Endothelial cell of umbilical vein (primary cell): ENCODE results near the gene SMIM17. TPM values are rescaled to one million over a fixed set of nuclear protein-coding genes. Genes with fewer than 3 reads are reported as not detected.

Experiments
- BruUV-seq: library from RNA; stranded (reverse); fragments of 400-500 nt; replicated peaks from 2 replicates; lab custom pipeline; 2021; lab: Mats Ljungman, UMichigan
- CTCF ChIA-PET: fragments of 300-600, 350-600 bp; sonication (Branson Sonifier 250); formaldehyde crosslinking; loops from one replicate; lab custom pipeline; 2021; ENCODE audit warnings: antibody characterized with exemption, inconsistent platforms; lab: Charles Lee
- POLR2A ChIA-PET: fragments of 300-600, 350-600 bp; sonication (Branson Sonifier 250); formaldehyde crosslinking; loops from one replicate; lab custom pipeline; 2021; ENCODE audit warnings: antibody characterized with exemption, inconsistent platforms; lab: Charles Lee
- DNase-seq: peaks from one replicate; pipeline ENCODE4 v3.0.0-alpha.2; 2011; ENCODE audit warnings: low read depth, low spot score
- FAIRE-seq: peaks from 2 replicates; lab custom pipeline; 2011; peaks lifted over from hg19 to GRCh38; lab: Jason Lieb, UNC
- H2AFZ ChIP-seq: 2 replicates; pipeline ENCODE4 v1.6.0; 2012; ENCODE audit warnings: low read depth, low read length, control low read depth, inconsistent platforms
- H3K27ac ChIP-seq: 2 replicates; pipeline ENCODE4 v1.5.1; 2011; ENCODE audit warnings: low read depth, mild to moderate bottlenecking, control low read depth, low read length, moderate library complexity; ENCODE audit not compliant: insufficient read depth
- H3K27me3 ChIP-seq, 2 experiments: 2 replicates each; pipeline versions ENCODE4 v1.6.0 to v1.6.1; 2011; ENCODE audit warnings: low read length in 2 of 2, mixed read lengths in 1 of 2; ENCODE audit not compliant: control insufficient read depth in 2 of 2, insufficient read depth in 2 of 2
- H3K36me3 ChIP-seq, 2 experiments: 2 replicates in 1 of 2; 3 replicates in 1 of 2; pipeline ENCODE4 v1.5.1; 2011; ENCODE audit warnings: low read length in 2 of 2, mild to moderate bottlenecking in 1 of 2, moderate library complexity in 1 of 2; ENCODE audit not compliant: control insufficient read depth in 2 of 2, insufficient read depth in 2 of 2; ENCODE audit errors: extremely low read depth in 1 of 2
- H3K4me1 ChIP-seq: 3 replicates; pipeline ENCODE4 v1.5.1; 2011; ENCODE audit warnings: mild to moderate bottlenecking, low read length; ENCODE audit not compliant: control insufficient read depth, insufficient read depth; ENCODE audit errors: extremely low read depth
- H3K4me2 ChIP-seq: 2 replicates; pipeline ENCODE4 v1.6.1; 2011; ENCODE audit warnings: low read length, control low read depth, mixed read lengths; ENCODE audit not compliant: insufficient read depth
- H3K4me3 ChIP-seq, 3 experiments: fragments of 200-600 bp in 1 of 3; sonication (generic), shearing (Covaris generic) in 1 of 3; replicated peaks in 1 of 3; 2 replicates each; pipeline ENCODE4 v1.5.1; 2011 to 2016; ENCODE audit warnings: control low read depth in 3 of 3, low read length in 3 of 3, mild to moderate bottlenecking in 2 of 3, inconsistent platforms in 1 of 3, low read depth in 1 of 3, moderate library complexity in 1 of 3; ENCODE audit not compliant: insufficient read depth in 1 of 3
- H3K79me2 ChIP-seq: 2 replicates; pipeline ENCODE4 v1.6.0; 2012; ENCODE audit warnings: low read length, inconsistent platforms; ENCODE audit not compliant: control insufficient read depth, insufficient read depth
- H3K9ac ChIP-seq: replicated peaks from 2 replicates; pipeline ENCODE3; 2011; ENCODE audit warnings: low read length, control low read depth; ENCODE audit not compliant: insufficient read depth; ENCODE audit errors: extremely low read depth
- H3K9me1 ChIP-seq: replicated peaks from 3 replicates; pipeline ENCODE4 v1.6.0; 2011; ENCODE audit warnings: mild to moderate bottlenecking, low read length; ENCODE audit not compliant: control insufficient read depth, insufficient read depth; ENCODE audit errors: extremely low read depth
- H3K9me3 ChIP-seq: replicated peaks from 2 replicates; pipeline ENCODE4 v1.5.1; 2012; ENCODE audit warnings: low read length, inconsistent platforms; ENCODE audit not compliant: control insufficient read depth, insufficient read depth
- H4K20me1 ChIP-seq: replicated peaks from 2 replicates; pipeline ENCODE3; 2011; ENCODE audit warnings: mild to moderate bottlenecking, low read length; ENCODE audit not compliant: control insufficient read depth, insufficient read depth; ENCODE audit errors: extremely low read depth
- EZH2 ChIP-seq: IDR thresholded peaks from 2 replicates; pipeline ENCODE4 v1.6.1; 2012; ENCODE audit warnings: borderline replicate concordance, low read depth, mild to moderate bottlenecking, moderate library complexity, low read length, inconsistent platforms; ENCODE audit not compliant: severe bottlenecking
- FOS ChIP-seq: IDR thresholded peaks from 2 replicates; pipeline ENCODE4 v1.6.1; 2011; ENCODE audit warnings: mild to moderate bottlenecking, low read length, moderate library complexity, borderline replicate concordance; ENCODE audit not compliant: insufficient read depth
- GATA2 ChIP-seq: IDR thresholded peaks from 2 replicates; pipeline ENCODE4 v1.7.0; 2011; ENCODE audit warnings: low read depth, mild to moderate bottlenecking, moderate library complexity, mixed read lengths, low read length; ENCODE audit not compliant: insufficient read length, insufficient read depth
- JUN ChIP-seq: IDR thresholded peaks from 2 replicates; pipeline ENCODE4 v1.6.1; 2011; ENCODE audit warnings: borderline replicate concordance, low read depth; ENCODE audit not compliant: insufficient read length, insufficient read depth
- MYC ChIP-seq: IDR thresholded peaks from one replicate; pipeline ENCODE4 v1.6.1; 2011; ENCODE audit warnings: mild to moderate bottlenecking, low read depth, low read length
- POLR2A ChIP-seq: IDR thresholded peaks from 2 replicates; pipeline ENCODE4 v1.6.1; 2012; ENCODE audit warnings: low read depth, mild to moderate bottlenecking, control low read depth, low read length
- POLR2AphosphoS5 ChIP-seq: IDR thresholded peaks from 2 replicates; pipeline ENCODE4 v1.6.1; 2012; ENCODE audit warnings: low read depth, mild to moderate bottlenecking, control low read depth, low read length, moderate library complexity; ENCODE audit not compliant: insufficient read depth
- dilution Hi-C: fragments of 300-500 bp; cut with MboI; formaldehyde crosslinking; loops from one replicate; pipeline ENCODE4 v1.15.0; 2019; ENCODE audit warnings: low sequenced_read_pairs; ENCODE audit not compliant: extremely low pct_ligation_motif_present
- intact Hi-C: fragments of 100-400 bp; cut with micrococcal nuclease; formaldehyde crosslinking; loops from one replicate; pipeline ENCODE4 v1.10.0; 2022
- polyA plus RNA-seq, 4 experiments: library from polyadenylated mRNA; depleted of rRNA in 3 of 4; stranded (reverse) in 3 of 4; unstranded in 1 of 4; fragments of >200 nt; gene quantifications; 2 replicates each; pipeline versions ENCODE4 v1.2.1 to v1.2.3, GENCODE V29; 2011 to 2012; ENCODE audit warnings: missing spikeins in 1 of 4
- total RNA-seq: library from RNA; stranded (reverse); gene quantifications from 2 replicates; pipeline ENCODE4 v1.2.3, GENCODE V29; 2021
- TF ChIP-seq, protein P1 (sequence below), 2 donors: IDR thresholded peaks; 1 replicate in 1 of 2; 2 replicates in 1 of 2; pipeline ENCODE4 v1.5.1; 2011; ENCODE audit warnings: low read length in 2 of 2, mild to moderate bottlenecking in 2 of 2, moderate library complexity in 2 of 2, control low read depth in 1 of 2, inconsistent platforms in 1 of 2, low read depth in 1 of 2; ENCODE audit not compliant: insufficient read depth in 1 of 2; ENCODE audit errors: extremely low read depth in 1 of 2
- TF ChIP-seq, protein P2 (sequence below): IDR thresholded peaks from 2 replicates; pipeline ENCODE4 v1.6.1; 2011; ENCODE audit not compliant: insufficient read depth, insufficient read length

The SMIM17 gene
- total and polyA plus RNA-seq, 2 donors (not counting 3 experiments of a cell fraction or from before 2014, with no cell fraction given): 0.10 to 1.4 TPM

DNA sequence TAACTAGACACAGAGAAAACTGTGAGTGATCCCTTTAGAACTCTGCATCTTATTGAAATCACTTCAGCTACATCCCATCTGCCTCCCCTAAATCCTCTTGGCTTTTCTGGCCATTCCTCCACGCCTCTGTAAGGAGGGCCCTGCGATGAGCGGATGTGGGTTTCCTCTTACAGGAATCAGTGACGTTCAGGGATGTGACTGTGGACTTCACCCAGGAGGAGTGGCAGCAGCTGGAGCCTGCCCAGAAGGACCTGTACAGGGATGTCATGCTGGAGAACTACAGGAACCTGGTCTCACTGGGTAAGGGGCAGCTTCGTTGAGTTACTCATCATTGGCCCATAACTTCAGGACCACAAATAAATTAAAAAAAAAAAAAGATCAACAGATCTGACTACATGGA, 29.3 kb upstream of the SMIM17 start:
- intact Hi-C loops: no loop called here
- H3K79me2 ChIP-seq: peaks cover 5% of the 10 kb centered on the region
- no peak overlapping the region for H3K4me2 ChIP-seq
- no peaks in the 10 kb centered on the region for H4K20me1 ChIP-seq
- ChIA-PET POLR2A (no interaction called here), CTCF (no interaction called here)
- dilution Hi-C loops: no loop called here
- H3K36me3 ChIP-seq: peaks cover 0 to 4% of the 10 kb centered on the region in 2 experiments
- H3K4me3 ChIP-seq: no peak overlapping the region
- BruUV-seq: no TSS peak
- H2AFZ ChIP-seq: no peak overlapping the region
- peaks cover 3% of the 10 kb centered on the region for H3K9me3 ChIP-seq
- H3K4me1 ChIP-seq: no peaks in the 10 kb centered on the region
- TF ChIP-seq EZH2 (no peak), MYC (no peak), GATA2 (no peak), POLR2A (no peak), POLR2AphosphoS5 (no peak), FOS (no peak), JUN (no peak)
- TF ChIP-seq, protein P1, sequence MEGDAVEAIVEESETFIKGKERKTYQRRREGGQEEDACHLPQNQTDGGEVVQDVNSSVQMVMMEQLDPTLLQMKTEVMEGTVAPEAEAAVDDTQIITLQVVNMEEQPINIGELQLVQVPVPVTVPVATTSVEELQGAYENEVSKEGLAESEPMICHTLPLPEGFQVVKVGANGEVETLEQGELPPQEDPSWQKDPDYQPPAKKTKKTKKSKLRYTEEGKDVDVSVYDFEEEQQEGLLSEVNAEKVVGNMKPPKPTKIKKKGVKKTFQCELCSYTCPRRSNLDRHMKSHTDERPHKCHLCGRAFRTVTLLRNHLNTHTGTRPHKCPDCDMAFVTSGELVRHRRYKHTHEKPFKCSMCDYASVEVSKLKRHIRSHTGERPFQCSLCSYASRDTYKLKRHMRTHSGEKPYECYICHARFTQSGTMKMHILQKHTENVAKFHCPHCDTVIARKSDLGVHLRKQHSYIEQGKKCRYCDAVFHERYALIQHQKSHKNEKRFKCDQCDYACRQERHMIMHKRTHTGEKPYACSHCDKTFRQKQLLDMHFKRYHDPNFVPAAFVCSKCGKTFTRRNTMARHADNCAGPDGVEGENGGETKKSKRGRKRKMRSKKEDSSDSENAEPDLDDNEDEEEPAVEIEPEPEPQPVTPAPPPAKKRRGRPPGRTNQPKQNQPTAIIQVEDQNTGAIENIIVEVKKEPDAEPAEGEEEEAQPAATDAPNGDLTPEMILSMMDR (IDR thresholded peaks at IDR 0.05; ENCODE audit: extremely low read depth in 1 of 2, insufficient read depth in 1 of 2, low read depth in 1 of 2, low read length in 2 of 2): no peak
- TF ChIP-seq, protein P2, sequence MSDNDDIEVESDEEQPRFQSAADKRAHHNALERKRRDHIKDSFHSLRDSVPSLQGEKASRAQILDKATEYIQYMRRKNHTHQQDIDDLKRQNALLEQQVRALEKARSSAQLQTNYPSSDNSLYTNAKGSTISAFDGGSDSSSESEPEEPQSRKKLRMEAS: no peak
- DNase-seq: no peak
- no peak for FAIRE-seq
- H3K9me1 ChIP-seq: no peaks in the 10 kb centered on the region
- no peak overlapping the region for H3K9ac ChIP-seq
- H3K27ac ChIP-seq: no peak overlapping the region
- H3K27me3 ChIP-seq: no peaks in the 10 kb centered on the region
